Endothelial cell of umbilical vein (primary cell): ENCODE measurements around the gene RBFOX1. TPM values are rescaled to one million over a fixed set of nuclear protein-coding genes. Genes with fewer than 3 reads are reported as not detected.

Experiments used
- BruUV-seq: library from RNA; stranded (reverse); fragments of 400-500 nt; replicated peaks from 2 replicates; lab custom pipeline; 2021; lab: Mats Ljungman, UMichigan
- CTCF ChIA-PET: fragments of 300-600, 350-600 bp; sonication (Branson Sonifier 250); formaldehyde crosslinking; loops from one replicate; lab custom pipeline; 2021; ENCODE audit warnings: antibody characterized with exemption, inconsistent platforms; lab: Charles Lee
- POLR2A ChIA-PET: fragments of 300-600, 350-600 bp; sonication (Branson Sonifier 250); formaldehyde crosslinking; loops from one replicate; lab custom pipeline; 2021; ENCODE audit warnings: antibody characterized with exemption, inconsistent platforms; lab: Charles Lee
- DNase-seq: peaks from one replicate; pipeline ENCODE4 v3.0.0-alpha.2; 2011; ENCODE audit warnings: low read depth, low spot score
- FAIRE-seq: peaks from 2 replicates; lab custom pipeline; 2011; peaks lifted over from hg19 to GRCh38; lab: Jason Lieb, UNC
- H2AFZ ChIP-seq: 2 replicates; pipeline ENCODE4 v1.6.0; 2012; ENCODE audit warnings: low read depth, low read length, control low read depth, inconsistent platforms
- H3K27ac ChIP-seq: 2 replicates; pipeline ENCODE4 v1.5.1; 2011; ENCODE audit warnings: low read depth, mild to moderate bottlenecking, control low read depth, low read length, moderate library complexity; ENCODE audit not compliant: insufficient read depth
- H3K27me3 ChIP-seq, 2 experiments: 2 replicates each; pipeline versions ENCODE4 v1.6.0 to v1.6.1; 2011; ENCODE audit warnings: low read length in 2 of 2, mixed read lengths in 1 of 2; ENCODE audit not compliant: control insufficient read depth in 2 of 2, insufficient read depth in 2 of 2
- H3K36me3 ChIP-seq, 2 experiments: 2 replicates in 1 of 2; 3 replicates in 1 of 2; pipeline ENCODE4 v1.5.1; 2011; ENCODE audit warnings: low read length in 2 of 2, mild to moderate bottlenecking in 1 of 2, moderate library complexity in 1 of 2; ENCODE audit not compliant: control insufficient read depth in 2 of 2, insufficient read depth in 2 of 2; ENCODE audit errors: extremely low read depth in 1 of 2
- H3K4me1 ChIP-seq: 3 replicates; pipeline ENCODE4 v1.5.1; 2011; ENCODE audit warnings: mild to moderate bottlenecking, low read length; ENCODE audit not compliant: control insufficient read depth, insufficient read depth; ENCODE audit errors: extremely low read depth
- H3K4me2 ChIP-seq: 2 replicates; pipeline ENCODE4 v1.6.1; 2011; ENCODE audit warnings: low read length, control low read depth, mixed read lengths; ENCODE audit not compliant: insufficient read depth
- H3K4me3 ChIP-seq, 3 experiments: fragments of 200-600 bp in 1 of 3; sonication (generic), shearing (Covaris generic) in 1 of 3; replicated peaks in 1 of 3; 2 replicates each; pipeline ENCODE4 v1.5.1; 2011 to 2016; ENCODE audit warnings: control low read depth in 3 of 3, low read length in 3 of 3, mild to moderate bottlenecking in 2 of 3, inconsistent platforms in 1 of 3, low read depth in 1 of 3, moderate library complexity in 1 of 3; ENCODE audit not compliant: insufficient read depth in 1 of 3
- H3K79me2 ChIP-seq: 2 replicates; pipeline ENCODE4 v1.6.0; 2012; ENCODE audit warnings: low read length, inconsistent platforms; ENCODE audit not compliant: control insufficient read depth, insufficient read depth
- H3K9ac ChIP-seq: replicated peaks from 2 replicates; pipeline ENCODE3; 2011; ENCODE audit warnings: low read length, control low read depth; ENCODE audit not compliant: insufficient read depth; ENCODE audit errors: extremely low read depth
- H3K9me1 ChIP-seq: replicated peaks from 3 replicates; pipeline ENCODE4 v1.6.0; 2011; ENCODE audit warnings: mild to moderate bottlenecking, low read length; ENCODE audit not compliant: control insufficient read depth, insufficient read depth; ENCODE audit errors: extremely low read depth
- H3K9me3 ChIP-seq: replicated peaks from 2 replicates; pipeline ENCODE4 v1.5.1; 2012; ENCODE audit warnings: low read length, inconsistent platforms; ENCODE audit not compliant: control insufficient read depth, insufficient read depth
- H4K20me1 ChIP-seq: replicated peaks from 2 replicates; pipeline ENCODE3; 2011; ENCODE audit warnings: mild to moderate bottlenecking, low read length; ENCODE audit not compliant: control insufficient read depth, insufficient read depth; ENCODE audit errors: extremely low read depth
- CTCF ChIP-seq, 2 donors: IDR thresholded peaks; 1 replicate in 1 of 2; 2 replicates in 1 of 2; pipeline ENCODE4 v1.5.1; 2011; ENCODE audit warnings: low read length in 2 of 2, mild to moderate bottlenecking in 2 of 2, moderate library complexity in 2 of 2, control low read depth in 1 of 2, inconsistent platforms in 1 of 2, low read depth in 1 of 2; ENCODE audit not compliant: insufficient read depth in 1 of 2; ENCODE audit errors: extremely low read depth in 1 of 2
- EZH2 ChIP-seq: IDR thresholded peaks from 2 replicates; pipeline ENCODE4 v1.6.1; 2012; ENCODE audit warnings: borderline replicate concordance, low read depth, mild to moderate bottlenecking, moderate library complexity, low read length, inconsistent platforms; ENCODE audit not compliant: severe bottlenecking
- FOS ChIP-seq: IDR thresholded peaks from 2 replicates; pipeline ENCODE4 v1.6.1; 2011; ENCODE audit warnings: mild to moderate bottlenecking, low read length, moderate library complexity, borderline replicate concordance; ENCODE audit not compliant: insufficient read depth
- GATA2 ChIP-seq: IDR thresholded peaks from 2 replicates; pipeline ENCODE4 v1.7.0; 2011; ENCODE audit warnings: low read depth, mild to moderate bottlenecking, moderate library complexity, mixed read lengths, low read length; ENCODE audit not compliant: insufficient read length, insufficient read depth
- JUN ChIP-seq: IDR thresholded peaks from 2 replicates; pipeline ENCODE4 v1.6.1; 2011; ENCODE audit warnings: borderline replicate concordance, low read depth; ENCODE audit not compliant: insufficient read length, insufficient read depth
- MAX ChIP-seq: IDR thresholded peaks from 2 replicates; pipeline ENCODE4 v1.6.1; 2011; ENCODE audit not compliant: insufficient read depth, insufficient read length
- MYC ChIP-seq: IDR thresholded peaks from one replicate; pipeline ENCODE4 v1.6.1; 2011; ENCODE audit warnings: mild to moderate bottlenecking, low read depth, low read length
- POLR2A ChIP-seq: IDR thresholded peaks from 2 replicates; pipeline ENCODE4 v1.6.1; 2012; ENCODE audit warnings: low read depth, mild to moderate bottlenecking, control low read depth, low read length
- POLR2AphosphoS5 ChIP-seq: IDR thresholded peaks from 2 replicates; pipeline ENCODE4 v1.6.1; 2012; ENCODE audit warnings: low read depth, mild to moderate bottlenecking, control low read depth, low read length, moderate library complexity; ENCODE audit not compliant: insufficient read depth
- dilution Hi-C: fragments of 300-500 bp; cut with MboI; formaldehyde crosslinking; loops from one replicate; pipeline ENCODE4 v1.15.0; 2019; ENCODE audit warnings: low sequenced_read_pairs; ENCODE audit not compliant: extremely low pct_ligation_motif_present
- intact Hi-C: fragments of 100-400 bp; cut with micrococcal nuclease; formaldehyde crosslinking; loops from one replicate; pipeline ENCODE4 v1.10.0; 2022
- polyA plus RNA-seq, 4 experiments: library from polyadenylated mRNA; depleted of rRNA in 3 of 4; stranded (reverse) in 3 of 4; unstranded in 1 of 4; fragments of >200 nt; gene quantifications; 2 replicates each; pipeline versions ENCODE4 v1.2.1 to v1.2.3, GENCODE V29; 2011 to 2012; ENCODE audit warnings: missing spikeins in 1 of 4
- total RNA-seq: library from RNA; stranded (reverse); gene quantifications from 2 replicates; pipeline ENCODE4 v1.2.3, GENCODE V29; 2021

Gene RBFOX1
- total and polyA plus RNA-seq, 2 donors (not counting 3 experiments of a cell fraction or from before 2014, with no cell fraction given), result not detected

- Histone ChIP-seq H3K27me3 (no peaks in the 10 kb centered on the region), H3K36me3 (no peaks in the 10 kb centered on the region), H3K9me1 (no peaks in the 10 kb centered on the region), H3K9ac (no peak overlapping the region), H3K4me3 (no peak overlapping the region), H3K79me2 (no peaks in the 10 kb centered on the region), H4K20me1 (no peaks in the 10 kb centered on the region), H3K27ac (no peak overlapping the region), H3K4me1 (no peaks in the 10 kb centered on the region), H3K4me2 (no peak overlapping the region), H3K9me3 (peaks cover 4% of the 10 kb centered on the region), H2AFZ (no peak overlapping the region)
- TF ChIP-seq JUN, result no peak
- no peak for TF ChIP-seq EZH2
- TF ChIP-seq POLR2A, result no peak
- no peak for TF ChIP-seq GATA2
- TF ChIP-seq MAX, result no peak
- ChIA-PET CTCF (no interaction called here), POLR2A (no interaction called here)
- BruUV-seq, result no TSS peak
- FAIRE-seq (no peak), DNase-seq (no peak)
- dilution Hi-C loops, result no loop called here
- intact Hi-C loops, result no loop called here
Observed at GRCh38 chr16:7524419-7524818, 191.8 kb downstream of the RBFOX1 start.

- dilution Hi-C loops, result no loop called here
- Histone ChIP-seq H3K9ac (no peak overlapping the region), H2AFZ (no peak overlapping the region), H3K36me3 (no peaks in the 10 kb centered on the region), H3K9me3 (no peaks in the 10 kb centered on the region), H3K4me3 (no peak overlapping the region), H4K20me1 (no peaks in the 10 kb centered on the region), H3K4me1 (no peaks in the 10 kb centered on the region), H3K27me3 (no peaks in the 10 kb centered on the region), H3K9me1 (no peaks in the 10 kb centered on the region), H3K27ac (no peak overlapping the region), H3K4me2 (no peak overlapping the region), H3K79me2 (no peaks in the 10 kb centered on the region)
- CTCF ChIA-PET, result no interaction called here
- POLR2A ChIA-PET, result no interaction called here
- no peak for TF ChIP-seq POLR2AphosphoS5
- no peak for TF ChIP-seq JUN
- no peak for TF ChIP-seq FOS
- TF ChIP-seq GATA2, result no peak
- no peak for TF ChIP-seq EZH2
- no peak for TF ChIP-seq POLR2A
- TF ChIP-seq CTCF (IDR thresholded peaks at IDR 0.05; ENCODE audit: extremely low read depth in 1 of 2, insufficient read depth in 1 of 2, low read depth in 1 of 2, low read length in 2 of 2), result no peak
- TF ChIP-seq MAX, result no peak
- no peak for TF ChIP-seq MYC
- no TSS peak for BruUV-seq
- intact Hi-C loops, result no loop called here
- no peak for FAIRE-seq
- DNase-seq, result no peak
Observed at GRCh38 chr16:7526736-7527135, 194.1 kb downstream of the RBFOX1 start.
